ENCODE results near the gene MGMT.

MGMT gene

DNA sequence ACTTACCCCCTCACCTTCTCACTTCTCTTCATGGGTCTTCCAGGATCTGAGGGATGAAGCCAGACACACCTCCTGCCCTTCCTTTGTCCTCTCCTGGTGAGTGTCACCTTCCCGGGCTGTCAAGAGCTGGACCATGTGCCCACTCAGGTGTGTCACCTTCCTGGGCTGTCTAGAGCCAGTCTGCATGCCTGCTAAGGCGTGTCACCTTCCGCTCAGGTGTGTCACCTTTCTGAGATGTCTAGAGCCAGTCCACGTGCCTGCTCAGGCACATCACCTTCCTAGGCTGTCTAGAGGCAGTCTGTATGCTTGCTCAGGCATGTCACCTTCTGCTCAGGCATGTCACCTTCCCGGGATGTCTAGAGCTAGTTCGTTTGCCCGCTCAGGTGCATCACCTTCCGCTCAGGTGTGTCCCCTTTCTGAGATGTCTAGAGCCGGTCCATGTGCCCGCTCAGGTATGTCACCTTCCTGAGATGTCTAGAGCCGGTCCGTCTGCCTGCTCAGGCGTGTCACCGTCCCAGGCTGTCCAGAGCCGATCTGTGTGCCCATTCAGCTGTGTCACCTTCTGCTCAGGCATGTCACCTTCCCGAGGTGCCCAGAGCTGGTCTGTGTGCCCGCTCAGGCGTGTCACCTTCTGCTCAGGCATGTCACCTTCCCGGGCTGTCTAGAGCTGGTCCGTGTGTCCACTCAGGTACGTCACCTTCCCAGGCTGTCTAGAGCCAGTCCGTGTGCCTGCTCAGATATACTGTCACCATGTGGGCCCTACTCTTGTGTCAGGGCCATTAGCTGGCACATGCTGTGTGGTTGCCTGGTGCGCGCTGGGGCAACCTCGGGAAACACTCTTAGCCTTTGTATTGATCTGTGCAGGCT lies 251.7 kb downstream of the MGMT start:
- no peak for DNase-seq

DNA sequence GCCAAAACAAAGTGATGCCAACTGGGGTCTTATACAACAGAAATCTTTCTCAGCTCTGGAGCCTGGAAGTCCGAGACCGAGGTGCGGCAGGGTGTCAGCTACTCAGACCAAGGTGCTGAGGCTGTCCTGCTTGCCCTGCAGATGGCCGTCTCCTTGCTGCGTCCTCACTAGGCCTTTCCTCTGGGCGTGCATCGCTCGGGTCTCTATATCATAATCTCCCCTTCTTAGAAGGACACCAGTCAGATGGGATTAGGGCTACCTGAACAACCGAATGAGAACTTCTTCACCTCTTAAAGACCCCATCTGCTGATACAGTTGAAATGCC lies 252.3 kb downstream of the MGMT start:
- no peak for DNase-seq

- DNase-seq, result no peak
Observed at GRCh38 chr10:129719889-129720590, 253.0 kb downstream of the MGMT start.

DNA sequence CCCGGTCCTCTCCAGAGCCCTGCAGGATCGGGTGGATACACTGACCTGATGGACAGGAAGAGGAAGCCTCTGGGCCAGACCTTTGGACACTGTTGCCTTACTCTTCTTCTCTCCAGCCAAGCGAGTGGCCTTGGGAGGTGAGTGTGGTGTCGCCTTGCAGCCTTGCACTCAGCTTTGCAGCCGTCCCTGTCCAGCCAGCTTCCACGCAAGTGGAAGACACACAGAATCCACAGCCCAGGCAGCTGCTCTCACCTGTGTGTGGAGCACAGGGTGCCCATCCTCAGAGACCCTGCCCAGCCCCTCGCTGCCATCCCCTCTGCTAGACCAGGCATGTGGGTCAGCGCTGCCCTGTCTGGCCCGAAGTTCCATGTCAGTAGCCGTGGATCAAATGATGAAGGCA lies 258.0 kb downstream of the MGMT start:
- no peak for DNase-seq

DNA sequence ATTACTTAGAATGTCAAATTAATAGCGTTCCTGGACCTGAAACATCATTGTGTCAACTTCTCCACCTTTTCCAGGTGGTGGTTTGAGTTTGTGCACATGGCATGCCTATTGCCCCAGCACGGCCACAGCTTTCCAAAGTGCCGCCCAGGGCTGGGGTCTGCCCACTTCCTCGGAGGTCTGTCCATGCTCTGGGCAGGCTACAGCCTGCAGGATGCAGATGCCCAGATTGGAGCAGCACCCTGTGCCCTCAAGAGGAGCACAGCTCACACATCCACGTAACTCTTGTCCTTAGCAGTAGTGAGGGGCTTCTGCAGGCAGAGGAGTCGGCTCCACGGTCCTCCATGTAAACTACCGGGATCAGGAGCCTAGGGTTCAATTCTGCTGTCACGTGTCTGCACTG lies 258.4 kb downstream of the MGMT start:
- DNase-seq, result no peak

GRCh38 chr10:129725890-129726631 lies 259.0 kb downstream of the MGMT start:
- no peak for DNase-seq

DNA sequence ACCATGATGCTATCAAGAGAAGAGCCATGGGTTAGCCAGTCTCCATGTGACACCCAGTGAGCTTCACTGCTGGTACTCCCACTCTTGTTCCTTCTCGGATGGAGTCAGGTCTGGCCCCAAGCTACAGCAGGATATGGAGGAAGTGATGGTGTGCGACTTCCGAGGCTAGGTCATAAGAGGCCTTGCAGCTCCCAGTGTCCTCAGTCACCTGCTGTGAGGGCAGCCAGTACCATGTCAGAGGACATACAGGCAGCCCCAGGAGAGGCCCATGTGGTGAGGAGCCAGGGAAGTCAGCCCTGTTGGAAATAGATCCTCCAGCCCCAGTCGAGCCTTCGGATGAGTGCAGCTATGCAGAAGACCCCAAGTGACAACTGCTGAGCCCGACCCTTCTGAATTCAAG lies 260.0 kb downstream of the MGMT start:
- DNase-seq, result no peak

DNA sequence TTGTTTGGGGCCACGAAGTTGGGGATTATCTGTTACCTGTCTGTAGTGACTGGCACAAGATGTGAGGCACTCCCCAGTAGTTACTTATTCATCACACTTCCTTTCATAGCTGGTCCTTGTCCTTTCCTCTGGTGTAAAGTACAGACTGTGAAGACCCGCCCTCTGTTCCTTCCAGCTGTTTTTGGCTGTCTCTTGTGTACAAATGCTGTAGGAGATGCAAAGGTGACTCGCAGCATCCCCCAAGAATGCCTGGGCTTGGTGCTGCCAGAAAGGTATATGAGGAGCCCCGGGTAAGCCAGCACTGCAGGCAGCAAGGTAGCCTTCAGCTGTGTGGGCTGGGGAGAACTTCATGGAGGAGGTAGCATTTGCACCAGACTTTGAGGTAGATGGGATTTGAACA lies 260.5 kb downstream of the MGMT start:
- DNase-seq, result no peak

DNA sequence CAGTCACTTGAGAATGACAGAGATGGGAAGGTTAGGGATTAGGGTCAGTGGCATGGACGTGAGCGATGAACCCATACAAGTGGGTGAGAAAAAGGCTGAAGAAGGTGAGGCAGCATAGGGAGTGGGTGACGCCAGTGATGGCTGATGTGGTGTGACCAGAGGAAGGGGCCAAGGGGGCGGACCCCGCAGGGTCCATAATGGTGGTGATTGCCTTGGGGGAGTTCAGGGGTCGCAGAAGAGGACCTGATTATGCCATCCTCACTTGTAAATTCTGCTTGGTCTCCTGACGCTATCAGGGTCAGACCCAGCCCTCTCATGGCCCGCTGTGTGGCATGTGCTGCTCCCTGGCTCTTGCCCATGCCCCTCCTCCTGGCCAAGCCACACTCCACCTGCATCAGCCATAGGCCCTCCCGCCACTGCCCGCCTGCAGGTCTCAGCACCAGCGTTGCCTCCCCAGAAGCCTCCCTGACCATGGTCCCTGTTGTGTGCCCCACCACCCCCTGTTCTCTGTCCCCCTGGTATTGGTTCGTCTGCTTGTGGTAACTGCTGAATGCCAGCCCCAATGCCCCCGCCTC lies 261.3 kb downstream of the MGMT start:
- no peak for DNase-seq

DNA sequence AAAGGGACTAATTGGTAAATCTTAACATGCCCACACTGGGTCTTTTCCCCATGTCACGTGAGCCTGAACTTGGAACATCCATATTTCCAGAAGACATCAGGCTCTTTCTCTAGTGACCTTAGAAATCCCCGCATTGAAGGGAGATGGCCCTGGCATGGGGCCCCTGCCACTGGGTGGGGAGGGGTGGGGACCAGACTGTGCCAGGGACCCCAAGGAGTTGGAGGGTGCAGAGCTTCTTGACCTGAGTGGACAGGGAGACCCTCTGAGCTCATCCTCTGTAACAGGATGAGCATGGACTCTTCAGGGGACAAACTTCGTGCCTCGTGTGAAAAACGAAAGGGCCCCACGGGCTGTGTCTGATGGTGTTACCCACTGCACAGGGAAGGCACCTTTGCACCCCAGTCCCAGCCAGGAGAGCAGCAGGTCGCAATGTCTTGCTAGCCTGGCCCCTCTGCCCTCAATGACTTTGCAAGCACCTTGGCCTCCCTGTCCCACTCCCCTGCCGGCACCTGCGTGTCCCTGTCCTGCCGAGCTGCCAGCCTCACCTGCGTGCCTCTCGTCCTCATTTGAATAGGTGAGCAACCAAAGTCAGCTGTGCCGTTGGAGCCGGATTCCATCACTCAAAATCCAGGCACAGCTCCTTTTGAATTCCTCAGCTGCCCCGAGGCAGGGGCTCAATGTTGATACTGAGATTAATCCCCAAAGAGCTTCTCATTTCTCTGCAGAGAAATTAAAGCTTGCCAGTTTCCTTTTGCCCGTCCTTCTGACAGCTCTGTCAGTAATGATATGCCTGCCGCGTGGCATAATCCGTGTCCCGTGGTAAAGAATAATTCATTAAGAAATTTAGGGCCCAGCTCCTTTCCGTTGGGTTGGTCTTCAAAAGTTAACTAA lies 262.1 kb downstream of the MGMT start:
- no peak for DNase-seq

- DNase-seq, result no peak
Observed at GRCh38 chr10:129730272-129730992, 263.4 kb downstream of the MGMT start.

DNA sequence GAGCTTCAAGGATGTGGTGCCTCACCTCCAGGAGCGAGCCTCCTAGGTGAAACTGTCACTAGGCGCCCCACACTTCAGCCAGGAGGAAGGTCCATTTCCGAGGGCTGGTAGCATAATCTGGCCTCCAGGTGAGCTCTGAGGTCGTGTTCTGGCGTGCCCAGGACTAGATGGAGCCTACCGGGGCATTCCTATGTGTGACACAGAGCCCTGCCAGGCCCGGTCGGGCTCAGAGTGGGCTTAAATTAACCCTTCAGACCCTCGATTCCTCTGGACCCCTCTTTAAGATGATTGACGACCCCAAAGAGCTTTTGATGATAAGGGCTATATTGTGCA lies 263.9 kb downstream of the MGMT start:
- no peak for DNase-seq

DNA sequence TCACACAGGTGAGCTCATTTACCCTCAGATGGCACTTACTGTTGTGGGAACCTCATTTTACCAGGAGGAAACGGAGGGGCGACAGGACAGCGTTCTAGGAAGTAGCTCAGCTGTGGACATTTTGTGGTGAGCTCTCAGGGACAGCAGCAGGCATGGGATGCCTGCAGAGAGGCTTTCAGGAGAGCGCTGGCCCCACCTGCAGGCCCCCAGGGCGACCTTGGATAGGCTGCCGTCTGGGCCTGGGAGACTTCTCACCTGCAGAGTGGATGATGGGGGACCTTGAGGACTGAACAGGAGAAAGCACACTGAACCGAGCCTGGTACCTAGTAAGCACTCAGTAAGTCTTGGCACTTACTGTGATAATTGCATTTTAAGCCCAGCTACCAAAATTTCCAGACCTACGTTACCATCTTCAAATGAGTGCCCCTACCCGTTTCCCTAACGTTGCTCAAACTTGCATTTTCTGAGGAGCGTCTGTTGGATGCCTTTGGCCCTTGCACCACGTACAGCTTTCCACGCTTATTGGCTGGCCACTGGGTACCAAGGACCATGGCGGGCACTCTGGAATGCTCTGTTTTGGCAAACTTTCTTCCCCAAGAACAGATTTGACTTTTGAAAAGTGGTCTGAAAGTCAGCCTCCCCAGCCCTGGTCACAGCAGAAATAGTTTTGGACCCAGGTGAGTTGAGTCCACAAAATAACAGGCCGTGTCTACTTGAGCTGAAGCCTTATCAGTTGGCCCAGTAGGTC lies 273.7 kb downstream of the MGMT start:
- DNase-seq, result no peak

DNA sequence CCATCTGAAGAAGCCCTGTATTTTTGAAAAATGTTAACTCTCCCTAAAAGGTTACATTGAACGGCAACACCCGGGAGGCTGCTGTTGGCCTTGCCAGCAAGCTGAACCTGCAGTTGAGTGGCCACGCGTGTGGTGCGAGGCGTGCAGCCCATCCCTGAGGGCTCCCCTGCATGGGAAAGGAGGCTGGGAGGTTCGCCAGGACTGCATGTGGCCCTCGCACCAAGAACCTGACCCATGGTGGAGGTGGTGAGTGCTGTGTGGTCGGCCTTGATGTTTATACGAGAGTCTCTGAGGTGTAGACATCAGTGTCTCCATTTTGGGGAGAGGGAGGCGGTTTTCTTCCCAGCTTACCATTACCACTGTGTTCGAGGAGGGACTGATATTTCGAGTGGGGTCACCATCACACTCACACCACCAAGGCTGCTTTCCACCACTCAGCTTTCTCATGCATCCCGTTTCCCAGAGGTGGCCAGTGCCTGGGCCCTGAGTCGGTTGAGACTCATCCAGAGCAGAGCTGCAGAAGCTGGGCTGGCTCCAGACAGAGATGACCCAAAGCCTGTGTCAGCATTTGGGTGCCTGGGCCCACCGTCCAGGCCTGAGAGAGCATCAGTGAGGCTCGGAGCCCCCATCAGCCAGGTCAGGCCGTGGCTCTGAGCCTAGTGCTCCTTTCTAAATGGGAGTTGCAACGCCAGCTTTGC lies 274.4 kb downstream of the MGMT start:
- DNase-seq, result no peak

DNA sequence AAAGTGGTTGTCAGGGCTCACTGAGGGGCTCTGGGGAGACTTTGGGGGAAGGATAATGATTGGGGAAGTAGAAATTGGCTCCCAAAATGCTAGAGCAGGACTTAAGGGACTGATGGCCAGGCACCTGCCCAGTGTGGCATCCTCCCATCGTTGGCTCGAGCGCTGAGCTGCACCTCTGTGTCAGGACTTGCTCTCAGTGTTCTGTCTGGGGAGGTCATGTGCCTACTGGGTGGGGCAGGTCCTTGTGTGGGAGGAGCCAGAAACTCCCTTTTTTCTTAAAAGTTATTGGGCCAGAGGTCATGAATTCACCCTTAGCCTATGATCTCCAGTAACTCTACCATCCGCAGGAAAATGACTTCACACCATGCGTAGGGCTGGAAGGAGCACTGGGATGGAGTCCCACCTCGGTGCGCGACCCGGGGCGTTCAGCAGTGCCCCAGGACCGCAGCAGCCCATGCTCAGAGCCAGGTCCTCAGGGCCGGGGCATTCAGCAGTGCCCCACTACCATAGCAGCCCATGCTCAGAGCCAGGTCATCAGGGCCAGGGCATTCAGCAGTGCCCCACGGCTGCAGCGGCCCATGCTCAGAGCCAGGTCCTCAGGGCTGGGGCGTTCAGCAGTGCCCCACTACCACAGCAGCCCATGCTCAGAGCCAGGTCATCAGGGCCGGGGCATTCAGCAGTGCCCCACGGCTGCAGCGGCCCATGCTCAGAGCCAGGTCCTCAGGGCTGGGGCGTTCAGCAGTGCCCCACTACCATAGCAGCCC lies 275.1 kb downstream of the MGMT start:
- no peak for DNase-seq

DNA sequence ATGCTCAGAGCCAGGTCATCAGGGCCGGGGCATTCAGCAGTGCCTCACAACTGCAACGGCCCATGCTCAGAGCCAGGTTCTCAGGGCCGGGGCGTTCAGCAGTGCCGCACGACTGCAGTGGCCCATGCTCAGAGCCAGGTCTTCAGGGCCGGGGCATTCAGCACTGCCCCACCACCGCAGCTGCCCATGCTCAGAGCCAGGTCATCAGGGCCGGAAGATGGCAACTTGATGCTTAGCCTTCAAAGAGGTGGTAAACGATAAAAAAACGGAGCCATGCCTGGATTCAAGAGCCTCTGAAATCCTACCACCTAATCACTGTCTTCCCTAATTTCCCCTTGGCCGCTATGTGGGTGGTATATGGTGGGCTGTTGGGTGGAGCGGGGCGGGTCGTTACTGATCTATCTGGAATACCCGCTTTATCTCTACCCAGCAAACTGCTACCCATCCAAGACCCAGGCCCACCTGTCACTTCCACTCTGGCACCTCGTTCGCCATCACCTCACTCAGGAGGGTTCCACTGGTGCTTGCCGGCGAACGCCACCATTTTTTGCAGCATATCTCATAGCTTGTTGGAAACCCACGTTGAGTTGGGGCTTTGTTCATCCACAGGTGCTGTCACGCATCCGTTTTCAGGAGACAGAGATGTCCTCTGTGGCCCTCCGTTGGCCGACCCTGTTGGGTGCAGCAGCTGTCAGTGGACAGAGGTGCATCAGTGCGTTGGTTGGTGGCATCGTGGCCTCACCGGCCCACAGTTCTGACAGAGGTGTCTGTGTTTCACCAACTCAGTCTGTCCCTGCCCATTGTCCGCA lies 275.9 kb downstream of the MGMT start:
- no peak for DNase-seq

- DNase-seq, result no peak
Observed at GRCh38 chr10:129743738-129744133, 276.7 kb downstream of the MGMT start.
